Fibroblast of villous mesenchyme (primary cell): Measurements from ENCODE around the gene PCNX1. TPM values are rescaled to one million over a fixed set of nuclear protein-coding genes. Genes with fewer than 3 reads are reported as not detected.
"Not testable (repeated sequence)": the region's sequence is repeated elsewhere in the genome, so short reads cannot be mapped to it uniquely, and the experiment has no call there.

Source experiments
- DNase-seq: peaks from one replicate; pipeline ENCODE4 v3.0.0-alpha.2; 2010; ENCODE audit warnings: low read depth
- H3K4me3 ChIP-seq: 2 replicates; pipeline ENCODE4 v1.5.1; 2011; ENCODE audit warnings: low read depth, mild to moderate bottlenecking, low read length
- CTCF ChIP-seq: IDR thresholded peaks from 2 replicates; pipeline ENCODE4 v1.5.1; 2012; ENCODE audit warnings: low read depth, mild to moderate bottlenecking, low read length; ENCODE audit not compliant: insufficient read depth
- total RNA-seq: library from RNA; depleted of rRNA; stranded (reverse); fragments of >200 nt; gene quantifications from 2 replicates; pipeline ENCODE4 v1.2.3, GENCODE V29; 2012

Gene PCNX1
- total RNA-seq, 1 donor = 69.5 TPM

DNA sequence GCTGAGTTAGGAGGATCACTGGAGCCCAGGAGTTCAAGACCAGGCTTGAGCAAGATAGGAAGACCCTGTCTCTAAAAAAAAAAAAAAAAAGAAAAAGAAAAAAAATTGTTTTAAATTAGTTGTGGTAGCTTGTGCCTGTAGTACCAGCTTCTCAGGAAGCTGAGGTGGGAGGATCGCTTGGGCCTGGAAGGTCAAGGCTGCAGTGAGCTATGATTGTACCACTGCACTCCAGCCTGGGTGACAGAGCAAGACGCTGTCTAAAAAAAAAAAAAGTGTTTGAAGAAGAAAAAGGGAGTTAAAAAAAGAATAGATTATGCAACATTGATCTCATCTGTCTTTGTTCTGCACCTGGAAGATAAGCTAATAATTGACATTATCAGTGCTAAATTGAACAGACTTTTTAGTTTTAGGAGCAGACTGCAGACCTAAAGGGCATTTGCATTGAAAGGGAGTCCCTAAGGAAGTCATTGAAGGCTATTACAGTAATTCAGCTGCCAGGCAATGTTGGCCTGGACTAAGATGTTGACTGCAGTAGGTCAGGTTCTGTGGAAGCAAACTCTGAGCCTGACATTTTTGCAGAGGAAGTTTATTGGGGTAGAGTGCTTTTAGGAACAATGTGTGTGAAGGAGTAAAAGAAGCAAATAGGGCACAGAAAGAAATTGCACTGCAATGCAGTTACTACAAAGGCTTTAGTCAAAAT, 215.8 kb downstream of the PCNX1 start:
- H3K4me3 ChIP-seq = no peak overlapping the region
- no peak for TF ChIP-seq CTCF

DNA sequence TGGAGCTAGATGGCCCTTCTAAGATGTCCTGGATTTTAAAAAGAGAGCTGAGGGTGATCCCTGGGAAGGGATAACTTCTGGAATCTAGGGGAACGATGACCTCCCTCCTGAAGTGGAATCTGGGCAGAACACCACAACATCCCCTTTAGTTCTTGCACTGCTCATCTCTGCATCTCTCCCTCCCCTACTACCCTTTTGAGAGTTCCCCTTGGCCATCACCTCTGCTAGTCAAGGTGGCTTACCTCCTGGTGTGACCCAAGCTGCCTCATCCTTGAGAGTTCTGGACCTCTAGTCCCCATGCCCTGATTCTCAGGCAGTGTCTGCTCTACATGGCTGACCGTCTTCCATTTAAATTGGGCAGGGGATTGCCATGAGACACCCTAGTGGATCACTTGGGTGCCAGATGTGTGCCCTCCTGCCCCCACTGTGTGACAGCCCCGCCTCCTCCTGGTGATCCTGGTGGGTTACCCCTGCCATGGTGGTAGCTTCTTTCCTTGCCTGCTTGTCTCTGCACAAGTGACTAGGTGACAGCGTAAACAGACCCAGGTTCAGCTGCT, 216.4 kb downstream of the PCNX1 start:
- no peak for TF ChIP-seq CTCF
- DNase-seq = no peak
- H3K4me3 ChIP-seq = no peak overlapping the region

More for the DNA sequence above, 215.8 kb downstream of the PCNX1 start:
- no peak for DNase-seq

DNA sequence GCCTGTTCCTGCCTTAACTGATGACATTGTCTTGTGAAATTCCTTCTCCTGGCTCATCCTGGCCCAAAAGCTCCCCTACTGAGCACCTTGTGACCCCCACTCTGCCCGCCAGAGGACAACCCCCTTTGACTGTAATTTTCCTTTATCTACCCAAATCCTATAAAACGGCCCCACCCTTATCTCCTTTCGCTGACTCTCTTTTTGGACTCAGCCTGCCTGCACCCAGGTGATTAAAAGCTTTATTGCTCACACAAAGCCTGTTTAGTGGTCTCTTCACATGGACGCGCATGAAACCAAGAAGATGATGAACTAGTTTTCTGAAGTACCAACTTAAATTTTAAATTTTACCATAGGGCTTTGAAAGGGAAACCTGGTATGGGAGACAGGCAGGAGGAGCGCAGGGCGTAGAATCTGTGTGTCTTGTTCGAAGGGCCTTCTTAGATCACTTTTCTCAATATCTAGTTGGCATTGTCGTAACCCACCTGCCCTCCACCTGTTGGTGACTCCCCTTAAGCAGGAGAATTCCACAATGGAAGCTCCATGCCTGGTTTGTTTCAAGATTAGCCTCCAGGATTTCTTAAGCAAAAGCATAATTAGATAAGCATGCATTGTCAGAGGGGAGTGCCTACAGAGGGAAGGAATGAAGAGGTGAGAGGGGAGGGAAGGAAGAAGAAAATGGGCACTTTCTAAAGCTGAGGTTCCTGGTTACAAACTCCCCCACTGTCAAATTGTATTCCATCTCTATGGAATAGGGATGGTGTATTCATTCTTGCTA, 222.6 kb downstream of the PCNX1 start:
- peak; percentile 38 for DNase-seq
- H3K4me3 ChIP-seq = not testable (repeated sequence)

DNA sequence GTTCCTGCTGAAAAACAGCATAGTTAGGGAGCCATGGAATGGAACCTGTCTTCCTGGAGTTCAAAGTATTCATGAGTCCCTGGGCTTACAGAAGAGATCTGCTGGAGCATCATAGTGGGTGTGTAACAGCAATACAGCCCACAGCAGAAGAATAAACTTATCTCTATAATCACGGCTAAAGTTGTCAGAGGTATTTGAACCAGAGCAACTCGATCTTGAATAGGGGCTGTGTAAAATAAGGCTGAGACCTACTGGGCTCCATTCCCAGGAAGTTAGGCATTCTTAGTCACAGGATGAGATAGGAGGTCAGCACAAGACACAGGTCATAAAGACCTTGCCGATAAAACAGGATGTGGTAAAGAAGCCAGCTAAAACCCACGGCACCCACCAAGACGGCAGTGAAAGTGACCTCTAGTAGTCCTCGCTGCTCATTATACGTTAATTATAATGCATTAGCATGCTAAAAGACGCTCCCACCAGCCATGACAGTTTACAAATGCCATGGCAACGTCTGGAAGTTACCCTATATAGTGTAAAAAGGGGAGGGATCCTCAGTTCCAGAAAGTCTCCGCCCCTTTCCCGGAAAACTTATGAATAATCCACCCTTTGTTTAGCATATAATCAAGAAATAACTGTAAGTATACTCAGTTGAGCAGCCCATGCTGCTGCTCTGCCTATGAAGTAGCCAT, 223.4 kb downstream of the PCNX1 start:
- peak overlapping the region; percentile 24 for H3K4me3 ChIP-seq
- TF ChIP-seq CTCF = no peak
- DNase-seq = peak; percentile 95

DNA sequence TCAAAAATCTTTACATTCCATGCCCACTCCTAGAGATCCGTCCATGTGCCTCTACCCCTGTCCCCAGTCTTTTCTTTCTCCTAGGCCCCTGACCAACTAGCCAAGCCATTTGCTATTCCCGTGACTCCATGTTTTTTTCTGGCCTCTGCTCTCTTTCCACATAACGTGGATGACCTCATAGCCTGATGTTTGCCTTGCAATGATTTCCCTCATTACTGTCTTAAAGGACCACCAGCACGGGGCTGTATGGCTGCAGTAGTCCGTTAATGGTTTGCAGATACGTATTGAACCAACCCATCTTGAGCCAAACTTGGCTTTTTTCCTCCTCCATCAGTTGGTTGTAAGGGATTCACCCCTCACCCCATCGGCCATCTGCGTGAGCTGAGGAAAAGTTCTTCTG, 226.0 kb downstream of the PCNX1 start:
- no peak overlapping the region for H3K4me3 ChIP-seq
- no peak for DNase-seq
- no peak for TF ChIP-seq CTCF

- H3K4me3 ChIP-seq = no peak overlapping the region
- no peak for TF ChIP-seq CTCF
- DNase-seq = no peak
Observed at GRCh38 chr14:71135496-71135895, 228.2 kb downstream of the PCNX1 start.

DNA sequence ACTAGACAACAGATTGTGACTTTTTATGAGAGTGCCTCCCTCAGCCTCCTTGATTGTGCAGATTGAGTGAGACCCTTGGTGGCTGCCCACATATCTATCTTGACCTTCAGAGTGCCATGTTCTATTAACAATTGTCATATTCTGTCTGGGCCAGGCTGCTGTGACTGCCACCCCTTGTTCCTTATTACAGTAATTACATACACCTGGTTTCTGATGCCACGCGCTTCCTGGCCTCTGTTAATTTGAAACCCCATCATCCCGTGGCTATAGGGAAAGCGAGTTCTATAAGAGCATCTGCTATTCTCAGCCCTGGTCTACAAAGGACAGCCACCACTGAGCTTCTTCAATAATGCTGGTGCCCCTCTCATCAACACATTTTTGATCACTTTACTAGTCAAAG, 228.7 kb downstream of the PCNX1 start:
- no peak overlapping the region for H3K4me3 ChIP-seq
- TF ChIP-seq CTCF = no peak
- no peak for DNase-seq
